Esophagus squamous epithelium (tissue), 5 donors: ENCODE results near the gene OBSCN. TPM values are rescaled to one million over a fixed set of nuclear protein-coding genes. Genes with fewer than 3 reads are reported as not detected.

ENCODE experiments used
- DNase-seq: peaks from one replicate; lab custom pipeline; 2025; lab: John Stamatoyannopoulos, UW
- H3K27ac ChIP-seq, 4 donors: fragments of 200-600 bp; sonication (generic); one replicate each; pipeline ENCODE4 v1.5.1; 2016 to 2019; ENCODE audit warnings: mild to moderate bottlenecking in 1 of 4
- H3K27me3 ChIP-seq, 4 donors: fragments of 200-600 bp; sonication (generic); 1 replicate in 3 of 4; 2 replicates in 1 of 4; pipeline versions ENCODE4 v1.5.1 to v1.6.0; 2017 to 2021; ENCODE audit warnings: antibody characterized with exemption in 1 of 4
- H3K36me3 ChIP-seq, 3 donors: fragments of 200-600 bp; sonication (generic); one replicate each; pipeline ENCODE4 v1.5.1; 2016 to 2019
- H3K4me1 ChIP-seq, 3 donors: fragments of 200-600 bp; sonication (generic); one replicate each; pipeline ENCODE4 v1.5.1; 2017 to 2019
- H3K4me3 ChIP-seq, 4 donors: fragments of 200-600 bp; sonication (generic); 1 replicate in 3 of 4; 2 replicates in 1 of 4; pipeline ENCODE4 v1.5.1; 2016 to 2019; ENCODE audit warnings: mild to moderate bottlenecking in 2 of 4, moderate library complexity in 1 of 4
- H3K9me3 ChIP-seq, 3 donors: fragments of 200-600 bp; sonication (generic); one replicate each; pipeline ENCODE4 v1.5.1; 2016 to 2019
- CTCF ChIP-seq, 6 experiments: fragments of 450-650 bp in 4 of 6; fragments of 200-600 bp in 2 of 6; sonication (generic) in 2 of 6; IDR thresholded peaks; one replicate each; pipeline ENCODE4 v1.5.1; 2016 to 2019; ENCODE audit warnings: antibody characterized with exemption in 6 of 6, mild to moderate bottlenecking in 4 of 6, moderate library complexity in 4 of 6
- POLR2A ChIP-seq, 4 donors: fragments of 450-650 bp; IDR thresholded peaks; one replicate each; pipeline ENCODE4 v1.6.1; 2017; ENCODE audit warnings: antibody characterized with exemption in 4 of 4, mild to moderate bottlenecking in 4 of 4, moderate library complexity in 3 of 4
- WGBS, 2 donors: methylation state at CpG; one replicate each; pipeline ENCODE4 v1.1.5; 2018; 5-methylcytosine and 5-hydroxymethylcytosine counted together
- intact Hi-C: fragments of 100-400 bp; cut with DNase I; formaldehyde crosslinking; loops from one replicate; pipeline ENCODE4 v1.15.0; 2022
- total RNA-seq, 4 donors: library from RNA; depleted of rRNA; stranded (reverse); fragments of >200 nt; gene quantifications; one replicate each; pipeline ENCODE4 v1.1.0, GENCODE V29; 2016
- donor health status: DM: yes; HTN: yes; CAD: no.

OBSCN gene
- total RNA-seq, 4 donors from 2014 or later: 4.0 to 53.2 (median 13.8) TPM

GRCh38 chr1:228295981-228296380 lies 88.1 kb downstream of the OBSCN start:
- WGBS, 2 donors: 36 to 46% methylated on average over 2 of the region's 2 CpGs
- Histone ChIP-seq H3K9me3 (peaks cover 0 to 4% (median 3%) of the 10 kb centered on the region in 3 donors), H3K27ac (no peak overlapping the region), H3K36me3 (peaks cover 0 to 52% (median 0%) of the 10 kb centered on the region in 3 donors), H3K27me3 (no peaks in the 10 kb centered on the region), H3K4me3 (no peak overlapping the region), H3K4me1 (no peaks in the 10 kb centered on the region)
- TF ChIP-seq POLR2A (IDR thresholded peaks at IDR 0.05) (no peak), CTCF (IDR thresholded peaks at IDR 0.05) (no peak)
- no peak for DNase-seq
- intact Hi-C loops: no loop called here

GRCh38 chr1:228297242-228297641 lies 89.4 kb downstream of the OBSCN start:
- no peak for TF ChIP-seq CTCF (IDR thresholded peaks at IDR 0.05)
- TF ChIP-seq POLR2A (IDR thresholded peaks at IDR 0.05): no peak
- WGBS, 2 donors: 93 to 98% methylated on average over 2 of the region's 2 CpGs
- Histone ChIP-seq H3K36me3 (peaks cover 0 to 61% (median 0%) of the 10 kb centered on the region in 3 donors), H3K9me3 (peaks cover 0 to 16% (median 13%) of the 10 kb centered on the region in 3 donors), H3K27ac (no peak overlapping the region), H3K4me1 (no peaks in the 10 kb centered on the region), H3K27me3 (no peaks in the 10 kb centered on the region), H3K4me3 (no peak overlapping the region)
- intact Hi-C loops: no loop called here
- DNase-seq: no peak

GRCh38 chr1:228297822-228298221 lies 90.0 kb downstream of the OBSCN start:
- H3K27ac ChIP-seq: no peak overlapping the region
- TF ChIP-seq POLR2A (IDR thresholded peaks at IDR 0.05): no peak
- no peak for TF ChIP-seq CTCF (IDR thresholded peaks at IDR 0.05)
- H3K9me3 ChIP-seq: peaks cover 0 to 22% (median 19%) of the 10 kb centered on the region in 3 donors
- no peaks in the 10 kb centered on the region for H3K27me3 ChIP-seq
- intact Hi-C loops: no loop called here
- no peak overlapping the region for H3K4me3 ChIP-seq
- H3K36me3 ChIP-seq: peaks cover 0 to 67% (median 0%) of the 10 kb centered on the region in 3 donors
- no peaks in the 10 kb centered on the region for H3K4me1 ChIP-seq
- no peak for DNase-seq
- whole genome bisulfite sequencing, 2 donors: 87 to 100% methylated on average over 1 to 2 of the region's 2 CpGs

- Histone ChIP-seq H3K4me1 (no peaks in the 10 kb centered on the region), H3K27ac (no peak overlapping the region), H3K27me3 (no peaks in the 10 kb centered on the region), H3K4me3 (no peak overlapping the region), H3K36me3 (peaks cover 0 to 68% (median 0%) of the 10 kb centered on the region in 3 donors), H3K9me3 (peaks cover 0 to 28% (median 19%) of the 10 kb centered on the region in 3 donors)
- no peak for TF ChIP-seq CTCF (IDR thresholded peaks at IDR 0.05)
- no peak for TF ChIP-seq POLR2A (IDR thresholded peaks at IDR 0.05)
- intact Hi-C loops: no loop called here
- WGBS, 2 donors: 89 to 92% methylated on average over 6 of the region's 6 CpGs
- no peak for DNase-seq
Observed at GRCh38 chr1:228298471-228298870, 90.6 kb downstream of the OBSCN start.

- 72 to 79% methylated on average over 2 of the region's 2 CpGs for WGBS, 2 donors
- H3K4me1 ChIP-seq: no peaks in the 10 kb centered on the region
- H3K27ac ChIP-seq: no peak overlapping the region
- H3K36me3 ChIP-seq: peaks cover 0 to 66% (median 0%) of the 10 kb centered on the region in 3 donors
- H3K27me3 ChIP-seq: no peaks in the 10 kb centered on the region
- no peak for DNase-seq
- peaks cover 0 to 28% (median 19%) of the 10 kb centered on the region in 3 donors for H3K9me3 ChIP-seq
- intact Hi-C loops: no loop called here
- no peak overlapping the region for H3K4me3 ChIP-seq
- TF ChIP-seq CTCF (IDR thresholded peaks at IDR 0.05): no peak
- no peak for TF ChIP-seq POLR2A (IDR thresholded peaks at IDR 0.05)
Observed at GRCh38 chr1:228299211-228299610, 91.4 kb downstream of the OBSCN start.
